Measurements from ENCODE around the gene CFAP300. TPM values are rescaled to one million over a fixed set of nuclear protein-coding genes. Genes with fewer than 3 reads are reported as not detected.
A peak's percentile ranks its signal among the peaks of the same experiment; 100 is the strongest.

CFAP300 gene
- total RNA-seq, result 10 to 100 TPM; 16.7 to 21.3 TPM
- polyA plus RNA-seq, result 10 to 100 TPM; 11.0 to 11.9 TPM
- long read RNA-seq, donor 1, transcript CFAP300-201 (7 exons, 2,193 nt), result major isoform, 5 of 5 reads
- long read RNA-seq, donor 1, partial matches to known transcripts, result 0 of 5 reads
- long read RNA-seq, donor 1, other reads (novel, unspliced or antisense), result 0 of 5 reads
- long read RNA-seq, donor 2, partial matches to known transcripts, result 0 of 1 reads
- long read RNA-seq, donor 2, other reads (novel, unspliced or antisense), result 0 of 1 reads
- long read RNA-seq, donor 3, partial matches to known transcripts, result 0 of 2 reads
- long read RNA-seq, donor 3, other reads (novel, unspliced or antisense), result 0 of 2 reads
- long read RNA-seq, donor 4, result 0 reads
- long read RNA-seq, donor 5, partial matches to known transcripts, result 0 of 5 reads
- long read RNA-seq, donor 5, other reads (novel, unspliced or antisense), result 0 of 5 reads

- peak within 1 kb of the TSS in 1 of 2 donors; percentile 57 for H3K27ac ChIP-seq (ENCODE audit: low read depth in 1 of 2, low read length in 1 of 2)
These were observed at the start of gene CFAP300 for GRCh38 chr11:102047305-102047924. Gene CFAP300 (plus strand): TSS chr11:102047437. CDS start chr11:102047471, 34 bp downstream.

GRCh38 chr11:102001657-102002338 is 45.4 kb upstream of the CFAP300 start:
- Histone ChIP-seq H3K27me3 (ENCODE audit: control insufficient read depth in 3 of 3, insufficient read depth in 3 of 3, low read length in 2 of 3) (no peaks in the 10 kb centered on the region), H3K9ac (ENCODE audit: insufficient read depth in 1 of 2, low read length in 2 of 2) (no peak overlapping the region), H3K4me3 (no peak overlapping the region), H3K36me3 (ENCODE audit: control insufficient read depth in 4 of 4, insufficient read depth in 4 of 4, low read length in 4 of 4) (peaks cover 0 to 5% (median 0%) of the 10 kb centered on the region in 4 donors), H3K9me3 (ENCODE audit: control insufficient read depth in 4 of 4, insufficient read depth in 3 of 4, low read length in 3 of 4) (no peaks in the 10 kb centered on the region), H3K4me1 (ENCODE audit: control insufficient read depth in 5 of 5, insufficient read depth in 5 of 5, low read length in 5 of 5) (peaks cover 0 to 6% (median 0%) of the 10 kb centered on the region in 5 donors), H3K27ac (ENCODE audit: low read depth in 1 of 2, low read length in 1 of 2) (no peak overlapping the region)
- no peak for ATAC-seq (ENCODE audit: insufficient read depth, low FRiP score)
- 94% methylated on average over 3 of the region's 3 CpGs for WGBS, 2 donors
- no peak for DNase-seq
- TF ChIP-seq CTCF (IDR thresholded peaks at IDR 0.05; ENCODE audit: control extremely low read depth, extremely low read depth), result no peak

More at GRCh38 chr11:102047305-102047924, at the start of gene CFAP300:
- DNase-seq (peak; percentile 74 to 82 (median 81)), ATAC-seq (ENCODE audit: insufficient read depth, low FRiP score) (peak; percentile 86)
- Histone ChIP-seq H3K36me3 (ENCODE audit: control insufficient read depth in 4 of 4, insufficient read depth in 4 of 4, low read length in 4 of 4) (no peaks in the 10 kb centered on the region), H3K9me3 (ENCODE audit: control insufficient read depth in 4 of 4, insufficient read depth in 3 of 4, low read length in 3 of 4) (peaks cover 0 to 2% (median 0%) of the 10 kb centered on the region in 4 donors), H3K27me3 (ENCODE audit: control insufficient read depth in 3 of 3, insufficient read depth in 3 of 3, low read length in 2 of 3) (no peaks in the 10 kb centered on the region), H3K4me3 (peak within 1 kb of the TSS; percentile 37), H3K9ac (ENCODE audit: insufficient read depth in 1 of 2, low read length in 2 of 2) (peak within 1 kb of the TSS; percentile 46 to 90), H3K4me1 (ENCODE audit: control insufficient read depth in 5 of 5, insufficient read depth in 5 of 5, low read length in 5 of 5) (peaks cover 0 to 9% (median 0%) of the 10 kb centered on the region in 5 donors)
- no peak for TF ChIP-seq CTCF (IDR thresholded peaks at IDR 0.05; ENCODE audit: control extremely low read depth, extremely low read depth)
- WGBS, 2 donors, result 1 to 3% methylated on average over 45 of the region's 45 CpGs

DNA sequence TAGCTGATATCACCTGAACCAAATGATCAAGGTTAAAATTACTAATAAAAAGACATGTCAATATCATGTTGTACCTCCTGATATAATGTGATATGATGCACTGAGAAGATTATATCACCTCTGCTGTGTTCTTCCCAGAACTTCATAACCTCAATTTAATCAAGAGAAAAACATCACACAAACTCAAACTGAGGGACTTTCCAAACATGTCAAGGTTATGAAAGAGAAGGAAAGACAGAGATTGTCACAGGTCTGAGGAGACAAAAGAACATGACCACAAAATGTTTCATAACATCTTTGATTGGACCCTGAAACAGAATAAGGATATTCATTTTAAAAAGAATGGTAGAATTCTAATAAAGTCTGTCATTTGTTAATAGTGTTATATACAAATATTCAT is 43.0 kb upstream of the CFAP300 start:
- DNase-seq (no peak), ATAC-seq (ENCODE audit: insufficient read depth, low FRiP score) (no peak)
- H3K36me3 ChIP-seq (ENCODE audit: control insufficient read depth in 4 of 4, insufficient read depth in 4 of 4, low read length in 4 of 4), result no peaks in the 10 kb centered on the region
- TF ChIP-seq CTCF (IDR thresholded peaks at IDR 0.05; ENCODE audit: control extremely low read depth, extremely low read depth), result no peak
- no peaks in the 10 kb centered on the region for H3K9me3 ChIP-seq (ENCODE audit: control insufficient read depth in 4 of 4, insufficient read depth in 3 of 4, low read length in 3 of 4)
- H3K4me1 ChIP-seq (ENCODE audit: control insufficient read depth in 5 of 5, insufficient read depth in 5 of 5, low read length in 5 of 5), result peaks cover 0 to 16% (median 4%) of the 10 kb centered on the region in 5 donors
- H3K27me3 ChIP-seq (ENCODE audit: control insufficient read depth in 3 of 3, insufficient read depth in 3 of 3, low read length in 2 of 3), result no peaks in the 10 kb centered on the region
- no peak overlapping the region for H3K9ac ChIP-seq (ENCODE audit: insufficient read depth in 1 of 2, low read length in 2 of 2)
- no peak overlapping the region for H3K27ac ChIP-seq (ENCODE audit: low read depth in 1 of 2, low read length in 1 of 2)
- H3K4me3 ChIP-seq, result no peak overlapping the region

All from lung (tissue), 16 donors.